ENCODE measurements around the gene MICU1. TPM values are rescaled to one million over a fixed set of nuclear protein-coding genes. Genes with fewer than 3 reads are reported as not detected.

Gene MICU1
- total RNA-seq, 2 experiments from 2014 or later, result 9.4 to 12.1 TPM

- no peaks in the 10 kb centered on the region for H3K27me3 Mint-ChIP-seq
- no peak overlapping the region for H3K27ac ChIP-seq (ENCODE audit: low read depth in 1 of 2, low read length in 2 of 2)
- CTCF ChIA-PET, result interaction anchor here (1.1 kb wide), 1 partner anchor 10 kb away, joined by 3 read pairs; no protein-coding TSS in a partner anchor
- H3K4me3 Mint-ChIP-seq, result no peak overlapping the region
- H3K27ac Mint-ChIP-seq, result no peak overlapping the region
- no peaks in the 10 kb centered on the region for H3K9me3 ChIP-seq (ENCODE audit: control insufficient read depth in 1 of 2, insufficient read depth in 1 of 2, low read length in 2 of 2)
- ATAC-seq (ENCODE audit: poor library complexity) (no peak), DNase-seq (no peak)
- H3K4me3 ChIP-seq (ENCODE audit: low read length), result no peak overlapping the region
- no peaks in the 10 kb centered on the region for H3K4me1 Mint-ChIP-seq (ENCODE audit: low read depth)
- H3K27me3 ChIP-seq (ENCODE audit: control insufficient read depth in 1 of 2, insufficient read depth in 2 of 2, low read length in 2 of 2), result no peaks in the 10 kb centered on the region
- H3K36me3 Mint-ChIP-seq (ENCODE audit: low read depth), result peaks cover 50% of the 10 kb centered on the region
- POLR2A ChIA-PET, result no interaction called here
- intact Hi-C loops (cut with DNase I, micrococcal nuclease), result no loop called here
- H3K36me3 ChIP-seq (ENCODE audit: insufficient read depth, low read length), result peaks cover 2% of the 10 kb centered on the region
- H3K4me1 ChIP-seq (ENCODE audit: insufficient read depth, low read length), result no peaks in the 10 kb centered on the region
- TF ChIP-seq CTCF (IDR thresholded peaks at IDR 0.05), result no peak
- H3K9me3 Mint-ChIP-seq, result no peaks in the 10 kb centered on the region
Observed at GRCh38 chr10:72462261-72462660, 163.6 kb downstream of the MICU1 start.

GRCh38 chr10:72461085-72461484, 164.8 kb downstream of the MICU1 start:
- no peaks in the 10 kb centered on the region for H3K4me1 ChIP-seq (ENCODE audit: insufficient read depth, low read length)
- H3K27ac ChIP-seq (ENCODE audit: low read depth in 1 of 2, low read length in 2 of 2), result no peak overlapping the region
- CTCF ChIA-PET, result no interaction called here
- peaks cover 2% of the 10 kb centered on the region for H3K36me3 ChIP-seq (ENCODE audit: insufficient read depth, low read length)
- H3K4me1 Mint-ChIP-seq (ENCODE audit: low read depth), result no peaks in the 10 kb centered on the region
- DNase-seq (no peak), ATAC-seq (ENCODE audit: poor library complexity) (no peak)
- no peaks in the 10 kb centered on the region for H3K9me3 Mint-ChIP-seq
- POLR2A ChIA-PET, result no interaction called here
- H3K36me3 Mint-ChIP-seq (ENCODE audit: low read depth), result peaks cover 43% of the 10 kb centered on the region
- intact Hi-C loops (cut with DNase I, micrococcal nuclease), result no loop called here
- no peak overlapping the region for H3K27ac Mint-ChIP-seq
- no peak for TF ChIP-seq CTCF (IDR thresholded peaks at IDR 0.05)
- H3K9me3 ChIP-seq (ENCODE audit: control insufficient read depth in 1 of 2, insufficient read depth in 1 of 2, low read length in 2 of 2), result no peaks in the 10 kb centered on the region
- no peaks in the 10 kb centered on the region for H3K27me3 Mint-ChIP-seq
- H3K4me3 ChIP-seq (ENCODE audit: low read length), result no peak overlapping the region
- H3K27me3 ChIP-seq (ENCODE audit: control insufficient read depth in 1 of 2, insufficient read depth in 2 of 2, low read length in 2 of 2), result no peaks in the 10 kb centered on the region
- H3K4me3 Mint-ChIP-seq, result no peak overlapping the region

GRCh38 chr10:72460284-72460876, 165.5 kb downstream of the MICU1 start:
- Mint-ChIP-seq H3K27ac (no peak overlapping the region), H3K4me3 (no peak overlapping the region), H3K36me3 (ENCODE audit: low read depth) (peaks cover 44% of the 10 kb centered on the region), H3K4me1 (ENCODE audit: low read depth) (no peaks in the 10 kb centered on the region), H3K9me3 (no peaks in the 10 kb centered on the region), H3K27me3 (no peaks in the 10 kb centered on the region)
- no peak overlapping the region for H3K4me3 ChIP-seq (ENCODE audit: low read length)
- H3K27ac ChIP-seq (ENCODE audit: low read depth in 1 of 2, low read length in 2 of 2), result no peak overlapping the region
- ChIA-PET CTCF (no interaction called here), POLR2A (no interaction called here)
- H3K36me3 ChIP-seq (ENCODE audit: insufficient read depth, low read length), result no peaks in the 10 kb centered on the region
- intact Hi-C loops (cut with DNase I, micrococcal nuclease), result no loop called here
- no peaks in the 10 kb centered on the region for H3K9me3 ChIP-seq (ENCODE audit: control insufficient read depth in 1 of 2, insufficient read depth in 1 of 2, low read length in 2 of 2)
- ATAC-seq (ENCODE audit: poor library complexity) (no peak), DNase-seq (no peak)
- H3K27me3 ChIP-seq (ENCODE audit: control insufficient read depth in 1 of 2, insufficient read depth in 2 of 2, low read length in 2 of 2), result no peaks in the 10 kb centered on the region
- H3K4me1 ChIP-seq (ENCODE audit: insufficient read depth, low read length), result no peaks in the 10 kb centered on the region
- TF ChIP-seq CTCF (IDR thresholded peaks at IDR 0.05), result no peak
